Right lobe of liver (tissue), 6 donors: ENCODE data around the gene ERC2. TPM values are rescaled to one million over a fixed set of nuclear protein-coding genes. Genes with fewer than 3 reads are reported as not detected.

Experiments
- ATAC-seq, 4 donors: fragments of 200-7000 bp; cut with Tn5 transposase; one replicate each; pipeline ENCODE4 v1.9.1; 2020; ENCODE audit warnings: mild to moderate bottlenecking in 4 of 4, moderate library complexity in 4 of 4
- DNase-seq, 3 donors: peaks; one replicate each; pipeline ENCODE4 v3.0.0-alpha.2; 2020
- H3K27ac ChIP-seq, 3 donors: fragments of 200-600 bp; one replicate each; pipeline ENCODE4 v1.8.0; 2022
- H3K27me3 ChIP-seq, 2 donors: fragments of 200-600 bp; one replicate each; pipeline ENCODE4 v1.8.0; 2022
- H3K36me3 ChIP-seq, 4 donors: fragments of 200-600 bp; sonication (generic) in 1 of 4; one replicate each; pipeline versions ENCODE4 v1.5.1 to v1.8.0; 2017 to 2022; ENCODE audit warnings: control low read depth in 1 of 4
- H3K4me1 ChIP-seq, 4 donors: fragments of 200-600 bp; sonication (generic) in 1 of 4; one replicate each; pipeline versions ENCODE4 v1.5.1 to v1.8.0; 2017 to 2022; ENCODE audit warnings: control low read depth in 1 of 4
- H3K4me3 ChIP-seq, 3 donors: fragments of 200-600 bp; one replicate each; pipeline ENCODE4 v1.8.0; 2022
- H3K9me3 ChIP-seq, 4 donors: fragments of 200-600 bp; sonication (generic) in 1 of 4; one replicate each; pipeline versions ENCODE4 v1.5.1 to v1.8.0; 2017 to 2022; ENCODE audit warnings: control low read depth in 1 of 4
- CTCF ChIP-seq, 4 donors: fragments of 200-600 bp in 3 of 4; fragments of 450-650 bp in 1 of 4; IDR thresholded peaks; one replicate each; pipeline versions ENCODE4 v1.5.1 to v1.8.0; 2016 to 2022; ENCODE audit warnings: antibody characterized with exemption in 4 of 4, mild to moderate bottlenecking in 2 of 4
- POLR2A ChIP-seq: fragments of 450-650 bp; IDR thresholded peaks from one replicate; pipeline ENCODE4 v1.6.1; 2017; ENCODE audit warnings: antibody characterized with exemption, mild to moderate bottlenecking
- WGBS: methylation state at CpG from one replicate; pipeline ENCODE4 v1.1.6; 2018; ENCODE audit warnings: low coverage, low lambda C conversion rate; ENCODE audit not compliant: insufficient coverage; ENCODE audit errors: missing lambda C conversion rate; 5-methylcytosine and 5-hydroxymethylcytosine counted together
- intact Hi-C, 2 donors: fragments of 100-400 bp; cut with DNase I; formaldehyde crosslinking; loops; one replicate each; pipeline versions ENCODE4 v1.11.2 to v1.14.1; 2022
- total RNA-seq, 6 experiments: library from RNA; depleted of rRNA in 2 of 6; stranded (reverse); fragments of >200 nt in 2 of 6; fragmentation: NEBNext Ultra II Directional in 3 of 6; extraction: Animal tissue kit (Norgen Biotek cat#: 25700) in 3 of 6; gene quantifications; one replicate each; pipeline versions ENCODE4 v1.1.0 to v1.2.4, GENCODE V29; 2016 to 2023
- donor health status: DM: no; HTN: yes; CAD: no.
- donor health status: DM: no; HTN: no; CAD: no.
- donor health status: DM: no; HTN: no; CAD: no.
- donor health status: DM: no; HTN: yes; CAD: no.
- donor health status: DM: no; HTN: yes; CAD: no.

ERC2 gene
- total RNA-seq, 6 experiments from 2014 or later = not detected

DNA sequence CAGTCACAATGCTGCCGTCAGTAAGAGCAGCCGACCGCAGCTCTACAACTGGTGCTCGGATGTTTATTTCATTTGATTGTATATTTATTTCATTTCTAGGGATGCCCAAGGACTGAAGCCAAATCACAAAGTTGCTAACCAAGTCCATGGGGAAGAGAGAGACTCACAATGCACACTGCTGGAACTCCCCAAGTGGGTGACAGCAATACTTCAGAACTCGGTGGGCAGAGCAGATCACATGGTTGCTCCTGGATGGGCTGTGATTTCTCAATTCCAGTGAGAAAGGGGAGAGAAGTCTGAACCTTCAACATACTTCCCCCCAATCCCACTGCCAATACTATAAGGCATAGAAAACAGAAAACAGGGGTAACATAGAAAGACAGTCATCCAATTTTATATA, 715.4 kb downstream of the ERC2 start:
- no peak overlapping the region for H3K27ac ChIP-seq
- intact Hi-C loops = no loop called here
- H3K27me3 ChIP-seq = no peaks in the 10 kb centered on the region
- no peaks in the 10 kb centered on the region for H3K36me3 ChIP-seq
- ATAC-seq (no peak), DNase-seq (no peak)
- H3K4me1 ChIP-seq = no peaks in the 10 kb centered on the region
- H3K4me3 ChIP-seq = no peak overlapping the region
- no peaks in the 10 kb centered on the region for H3K9me3 ChIP-seq
- no peak for TF ChIP-seq CTCF (IDR thresholded peaks at IDR 0.05)
- TF ChIP-seq POLR2A = no peak
- 60% methylated on average over 5 of the region's 5 CpGs for WGBS

GRCh38 chr3:55751730-55752129, 716.5 kb downstream of the ERC2 start:
- TF ChIP-seq POLR2A (no peak), CTCF (IDR thresholded peaks at IDR 0.05) (no peak)
- Histone ChIP-seq H3K4me1 (no peaks in the 10 kb centered on the region), H3K27ac (no peak overlapping the region), H3K9me3 (no peaks in the 10 kb centered on the region), H3K36me3 (no peaks in the 10 kb centered on the region), H3K4me3 (no peak overlapping the region), H3K27me3 (no peaks in the 10 kb centered on the region)
- 50% methylated on average over 1 of the region's 1 CpG for WGBS
- DNase-seq (no peak), ATAC-seq (no peak)
- intact Hi-C loops = no loop called here

DNA sequence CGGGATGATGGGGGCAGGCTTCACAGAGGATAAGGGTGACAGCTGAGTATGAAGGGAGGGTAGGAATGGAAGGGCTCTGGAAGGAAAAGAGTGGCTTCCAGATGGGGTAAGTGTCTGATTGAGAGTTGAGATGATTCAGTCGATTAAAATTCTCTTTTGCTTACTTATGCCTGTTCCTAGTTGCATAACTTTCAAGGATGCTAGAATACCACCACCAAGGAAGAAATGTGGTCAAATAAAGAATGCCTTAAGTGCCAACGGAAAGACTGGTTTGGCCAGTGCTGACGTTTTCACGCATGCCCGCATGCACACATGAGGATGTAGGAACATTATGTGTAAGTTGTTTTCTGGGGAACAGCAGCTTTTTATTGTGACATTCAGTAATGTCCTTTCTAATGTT, 717.7 kb downstream of the ERC2 start:
- Histone ChIP-seq H3K27me3 (no peaks in the 10 kb centered on the region), H3K4me1 (no peaks in the 10 kb centered on the region), H3K27ac (no peak overlapping the region), H3K36me3 (no peaks in the 10 kb centered on the region), H3K4me3 (no peak overlapping the region), H3K9me3 (no peaks in the 10 kb centered on the region)
- intact Hi-C loops = no loop called here
- ATAC-seq = no peak
- TF ChIP-seq POLR2A = no peak
- TF ChIP-seq CTCF (IDR thresholded peaks at IDR 0.05) = no peak
- WGBS = 69% methylated on average over 6 of the region's 6 CpGs
- DNase-seq = no peak

GRCh38 chr3:55749036-55749435, 719.2 kb downstream of the ERC2 start:
- no peaks in the 10 kb centered on the region for H3K36me3 ChIP-seq
- no peak for TF ChIP-seq CTCF (IDR thresholded peaks at IDR 0.05)
- no peak for TF ChIP-seq POLR2A
- no peaks in the 10 kb centered on the region for H3K9me3 ChIP-seq
- DNase-seq (no peak), ATAC-seq (no peak)
- H3K27ac ChIP-seq = no peak overlapping the region
- no peak overlapping the region for H3K4me3 ChIP-seq
- no peaks in the 10 kb centered on the region for H3K27me3 ChIP-seq
- WGBS = 80% methylated on average over 1 of the region's 1 CpG
- intact Hi-C loops = loop anchor here in 1 of 2 donors (10.0 kb wide), 1 partner anchor 264 kb away; the partner anchor contains the start of gene WNT5A
- no peaks in the 10 kb centered on the region for H3K4me1 ChIP-seq

DNA sequence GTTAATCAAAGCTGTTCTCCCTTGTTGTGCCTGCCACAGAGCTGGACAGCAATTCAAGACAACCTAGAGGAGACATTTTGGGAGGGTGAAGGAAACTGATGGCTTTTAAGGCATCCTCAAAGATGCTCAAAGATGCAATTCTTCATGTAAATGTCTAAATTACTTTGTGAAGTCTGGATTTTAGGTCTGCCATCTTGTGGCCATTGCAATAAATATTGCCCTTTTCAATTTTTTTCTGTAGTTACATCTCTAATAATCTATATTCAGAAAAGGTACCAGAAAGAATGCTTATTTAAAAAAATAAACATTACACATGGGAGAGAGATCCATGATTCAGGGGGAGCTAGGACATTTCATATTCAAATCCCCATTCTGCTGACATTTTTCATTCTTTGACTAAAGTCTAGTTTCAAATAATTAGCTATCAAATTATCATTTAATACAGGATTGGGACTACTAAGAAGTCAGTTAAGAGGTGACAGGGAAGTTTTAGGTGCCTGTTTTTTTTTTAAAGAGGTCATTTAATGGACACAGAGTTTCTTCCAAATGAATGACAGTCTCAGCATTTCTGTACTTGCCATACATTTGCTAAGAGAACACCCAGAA, 721.4 kb downstream of the ERC2 start:
- H3K27ac ChIP-seq = no peak overlapping the region
- no peaks in the 10 kb centered on the region for H3K27me3 ChIP-seq
- TF ChIP-seq CTCF (IDR thresholded peaks at IDR 0.05) (peak; percentile 38 to 52 (median 48)), POLR2A (no peak)
- no peaks in the 10 kb centered on the region for H3K9me3 ChIP-seq
- intact Hi-C loops = loop anchor here in 1 of 2 donors (10.0 kb wide), 1 partner anchor 262 kb away; the partner anchor contains the start of gene WNT5A
- DNase-seq = no peak
- no peak overlapping the region for H3K4me3 ChIP-seq
- H3K4me1 ChIP-seq = no peaks in the 10 kb centered on the region
- no peak for ATAC-seq
- no peaks in the 10 kb centered on the region for H3K36me3 ChIP-seq
